Suprapubic skin (tissue), 4 donors: Measurements from ENCODE around the gene NAP1L4. TPM values are rescaled to one million over a fixed set of nuclear protein-coding genes. Genes with fewer than 3 reads are reported as not detected.

Experiments used
- DNase-seq, 2 donors: peaks; one replicate each; pipeline ENCODE4 v3.0.0-alpha.2; 2019; ENCODE audit warnings: low spot score in 2 of 2
- H3K27ac ChIP-seq: fragments of 200-600 bp; sonication (generic); one replicate; pipeline ENCODE4 v1.5.1; 2019
- H3K27me3 ChIP-seq: fragments of 200-600 bp; sonication (generic); one replicate; pipeline ENCODE4 v1.5.1; 2019
- H3K36me3 ChIP-seq: fragments of 200-600 bp; sonication (generic); one replicate; pipeline ENCODE4 v1.5.1; 2019
- H3K4me1 ChIP-seq: fragments of 200-600 bp; sonication (generic); one replicate; pipeline ENCODE4 v1.5.1; 2019
- H3K4me3 ChIP-seq: fragments of 200-600 bp; sonication (generic); one replicate; pipeline ENCODE4 v1.5.1; 2019; ENCODE audit warnings: mild to moderate bottlenecking
- H3K9me3 ChIP-seq: fragments of 200-600 bp; sonication (generic); one replicate; pipeline ENCODE4 v1.5.1; 2019
- EP300 ChIP-seq: sonication (generic); formaldehyde crosslinking; IDR thresholded peaks from one replicate; pipeline ENCODE4 v1.6.1; 2017; ENCODE audit warnings: antibody characterized with exemption
- POLR2A ChIP-seq, 2 donors: fragments of 450-650 bp; IDR thresholded peaks; one replicate each; pipeline ENCODE4 v1.6.1; 2017; ENCODE audit warnings: antibody characterized with exemption in 2 of 2, mild to moderate bottlenecking in 2 of 2, moderate library complexity in 2 of 2
- POLR2AphosphoS5 ChIP-seq, 3 donors: sonication (generic); formaldehyde crosslinking; IDR thresholded peaks; one replicate each; pipeline ENCODE4 v1.6.1; 2017; ENCODE audit warnings: antibody characterized with exemption in 3 of 3
- WGBS: methylation state at CpG from one replicate; pipeline ENCODE4 v1.1.5; 2018; 5-methylcytosine and 5-hydroxymethylcytosine counted together
- total RNA-seq, 4 donors: library from RNA; depleted of rRNA; stranded (reverse); fragments of >200 nt; gene quantifications; one replicate each; pipeline ENCODE4 v1.1.0, GENCODE V29; 2016
- TF ChIP-seq, protein P1 (sequence below), 2 donors: fragments of 200-600 bp in 1 of 2; fragments of 450-650 bp in 1 of 2; sonication (generic) in 1 of 2; IDR thresholded peaks; one replicate each; pipeline ENCODE4 v1.5.1; 2016 to 2019; ENCODE audit warnings: antibody characterized with exemption in 2 of 2, mild to moderate bottlenecking in 1 of 2, moderate library complexity in 1 of 2

Gene NAP1L4
- total RNA-seq, 4 donors from 2014 or later: 70.7 to 150 (median 97.5) TPM

DNA sequence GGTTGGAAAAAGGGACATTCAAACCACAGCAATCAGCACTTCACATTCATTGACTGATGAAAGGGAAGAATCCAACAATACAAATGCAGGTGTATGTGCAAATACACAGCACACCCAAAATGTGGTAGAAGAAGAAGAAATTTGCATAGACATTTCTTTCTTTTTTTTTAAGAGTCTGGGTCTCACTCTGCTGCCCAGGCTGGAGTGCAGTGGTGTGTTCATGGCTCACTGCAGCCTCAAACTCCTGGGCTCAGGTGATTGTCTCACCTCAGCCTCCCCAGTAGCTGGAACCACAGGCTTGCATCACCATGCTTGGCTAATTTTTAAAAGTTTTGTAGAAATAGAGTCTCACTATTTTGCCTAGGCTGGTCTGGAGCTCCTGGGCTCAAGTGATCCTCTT lies 43.2 kb upstream of the NAP1L4 start:
- Histone ChIP-seq H3K36me3 (peaks cover 68% of the 10 kb centered on the region), H3K27me3 (no peaks in the 10 kb centered on the region), H3K4me1 (peaks cover 13% of the 10 kb centered on the region), H3K4me3 (no peak overlapping the region), H3K27ac (no peak overlapping the region), H3K9me3 (no peaks in the 10 kb centered on the region)
- TF ChIP-seq EP300 (no peak), POLR2AphosphoS5 (IDR thresholded peaks at IDR 0.05) (no peak)
- TF ChIP-seq, protein P1, sequence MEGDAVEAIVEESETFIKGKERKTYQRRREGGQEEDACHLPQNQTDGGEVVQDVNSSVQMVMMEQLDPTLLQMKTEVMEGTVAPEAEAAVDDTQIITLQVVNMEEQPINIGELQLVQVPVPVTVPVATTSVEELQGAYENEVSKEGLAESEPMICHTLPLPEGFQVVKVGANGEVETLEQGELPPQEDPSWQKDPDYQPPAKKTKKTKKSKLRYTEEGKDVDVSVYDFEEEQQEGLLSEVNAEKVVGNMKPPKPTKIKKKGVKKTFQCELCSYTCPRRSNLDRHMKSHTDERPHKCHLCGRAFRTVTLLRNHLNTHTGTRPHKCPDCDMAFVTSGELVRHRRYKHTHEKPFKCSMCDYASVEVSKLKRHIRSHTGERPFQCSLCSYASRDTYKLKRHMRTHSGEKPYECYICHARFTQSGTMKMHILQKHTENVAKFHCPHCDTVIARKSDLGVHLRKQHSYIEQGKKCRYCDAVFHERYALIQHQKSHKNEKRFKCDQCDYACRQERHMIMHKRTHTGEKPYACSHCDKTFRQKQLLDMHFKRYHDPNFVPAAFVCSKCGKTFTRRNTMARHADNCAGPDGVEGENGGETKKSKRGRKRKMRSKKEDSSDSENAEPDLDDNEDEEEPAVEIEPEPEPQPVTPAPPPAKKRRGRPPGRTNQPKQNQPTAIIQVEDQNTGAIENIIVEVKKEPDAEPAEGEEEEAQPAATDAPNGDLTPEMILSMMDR (IDR thresholded peaks at IDR 0.05): no peak
- DNase-seq: no peak

DNA sequence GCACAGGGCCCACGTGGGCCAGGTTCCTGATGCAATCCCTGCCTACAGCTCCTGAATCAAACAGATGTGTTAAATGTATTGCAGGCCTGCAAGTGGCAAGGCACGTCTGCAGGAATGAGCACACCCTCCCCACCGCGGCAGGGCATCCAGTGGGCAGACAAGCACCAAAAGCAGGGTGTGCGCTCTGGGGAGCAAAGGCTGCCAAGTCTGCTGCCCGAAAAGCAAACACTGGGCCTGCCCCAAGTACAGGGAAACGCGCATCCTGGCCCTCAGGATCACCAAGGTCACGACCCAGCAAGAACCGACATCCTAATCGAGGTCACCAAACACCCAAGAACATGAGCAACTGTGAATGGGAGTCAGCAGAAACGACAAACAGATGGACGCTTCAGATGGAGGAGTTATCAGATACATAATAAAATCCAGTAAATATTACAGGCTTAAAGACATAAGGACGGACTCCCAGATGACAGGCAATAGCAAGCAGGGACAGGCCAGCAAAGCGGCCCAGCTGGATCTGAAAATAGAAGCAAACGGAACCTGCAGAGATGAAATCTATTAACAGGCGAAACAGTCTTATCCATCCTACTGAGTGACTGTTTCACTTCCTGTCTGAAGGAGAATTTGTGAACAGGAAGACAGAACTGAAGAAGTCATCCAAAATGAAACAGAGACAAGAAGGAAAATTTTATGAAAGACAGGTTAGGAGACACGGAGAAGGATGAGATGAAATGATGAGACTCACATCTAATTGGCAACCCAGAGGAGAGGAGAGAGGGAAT lies 38.4 kb upstream of the NAP1L4 start:
- no peaks in the 10 kb centered on the region for H3K9me3 ChIP-seq
- H3K36me3 ChIP-seq: peaks cover 64% of the 10 kb centered on the region
- H3K4me3 ChIP-seq: no peak overlapping the region
- no peaks in the 10 kb centered on the region for H3K27me3 ChIP-seq
- TF ChIP-seq POLR2AphosphoS5 (IDR thresholded peaks at IDR 0.05) (no peak), EP300 (no peak), POLR2A (IDR thresholded peaks at IDR 0.05) (no peak)
- TF ChIP-seq, protein P1 (IDR thresholded peaks at IDR 0.05): no peak
- no peaks in the 10 kb centered on the region for H3K4me1 ChIP-seq
- H3K27ac ChIP-seq: no peak overlapping the region
- WGBS: 60% methylated on average over 18 of the region's 18 CpGs
- no peak for DNase-seq

DNA sequence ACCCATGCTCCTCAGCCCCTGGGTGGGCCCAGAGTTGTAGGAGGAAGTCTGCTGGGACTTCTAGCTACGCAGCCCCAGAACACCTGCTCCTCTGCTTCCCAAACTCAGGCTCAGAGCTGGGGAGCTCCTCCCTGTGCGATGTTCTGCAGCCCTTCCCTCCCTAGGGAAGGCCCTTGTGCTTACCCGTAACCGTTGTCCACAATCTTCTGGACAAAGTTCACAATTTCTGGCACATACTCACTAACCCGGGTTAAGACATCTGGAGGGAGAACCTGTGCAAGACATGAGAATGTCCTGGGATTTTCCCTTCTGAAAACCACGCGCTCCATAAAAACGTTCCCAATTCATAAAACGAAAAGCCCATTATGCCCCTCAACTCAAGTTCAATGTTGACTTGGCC lies 36.7 kb upstream of the NAP1L4 start:
- TF ChIP-seq POLR2A (IDR thresholded peaks at IDR 0.05): no peak
- TF ChIP-seq EP300: no peak
- TF ChIP-seq, protein P1 (IDR thresholded peaks at IDR 0.05): no peak
- no peak for TF ChIP-seq POLR2AphosphoS5 (IDR thresholded peaks at IDR 0.05)
- DNase-seq: no peak
- no peaks in the 10 kb centered on the region for H3K27me3 ChIP-seq
- no peaks in the 10 kb centered on the region for H3K4me1 ChIP-seq
- WGBS: 95% methylated on average over 9 of the region's 9 CpGs
- H3K36me3 ChIP-seq: peaks cover 59% of the 10 kb centered on the region
- no peak overlapping the region for H3K27ac ChIP-seq
- H3K4me3 ChIP-seq: no peak overlapping the region
- no peaks in the 10 kb centered on the region for H3K9me3 ChIP-seq

DNA sequence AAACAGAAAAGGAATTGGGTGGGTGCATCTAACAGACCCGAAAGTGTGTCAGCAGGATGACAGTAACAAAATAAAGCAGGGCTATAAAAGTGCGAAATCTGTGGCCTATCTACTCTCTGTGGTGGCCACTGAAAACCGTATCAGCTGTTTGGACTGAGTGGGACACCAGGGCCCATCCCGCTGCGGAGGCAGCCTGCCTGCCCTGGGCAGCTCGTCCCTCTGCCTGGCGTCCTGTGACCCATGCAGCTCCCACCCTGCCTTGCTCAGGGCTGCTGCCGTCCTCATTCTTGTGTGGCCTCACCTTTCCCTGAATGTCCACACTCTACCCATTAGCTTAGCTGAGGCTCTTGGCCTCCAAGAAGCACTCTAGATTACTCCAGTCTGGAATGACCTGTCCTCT lies 34.7 kb upstream of the NAP1L4 start:
- no peak for DNase-seq
- no peak for TF ChIP-seq POLR2AphosphoS5 (IDR thresholded peaks at IDR 0.05)
- no peak for TF ChIP-seq POLR2A (IDR thresholded peaks at IDR 0.05)
- TF ChIP-seq EP300: no peak
- TF ChIP-seq, protein P1 (IDR thresholded peaks at IDR 0.05): no peak
- H3K27me3 ChIP-seq: no peaks in the 10 kb centered on the region
- H3K9me3 ChIP-seq: no peaks in the 10 kb centered on the region
- no peak overlapping the region for H3K4me3 ChIP-seq
- peaks cover 15% of the 10 kb centered on the region for H3K4me1 ChIP-seq
- WGBS: 93% methylated on average over 8 of the region's 8 CpGs
- H3K27ac ChIP-seq: no peak overlapping the region
- H3K36me3 ChIP-seq: peaks cover 51% of the 10 kb centered on the region

DNA sequence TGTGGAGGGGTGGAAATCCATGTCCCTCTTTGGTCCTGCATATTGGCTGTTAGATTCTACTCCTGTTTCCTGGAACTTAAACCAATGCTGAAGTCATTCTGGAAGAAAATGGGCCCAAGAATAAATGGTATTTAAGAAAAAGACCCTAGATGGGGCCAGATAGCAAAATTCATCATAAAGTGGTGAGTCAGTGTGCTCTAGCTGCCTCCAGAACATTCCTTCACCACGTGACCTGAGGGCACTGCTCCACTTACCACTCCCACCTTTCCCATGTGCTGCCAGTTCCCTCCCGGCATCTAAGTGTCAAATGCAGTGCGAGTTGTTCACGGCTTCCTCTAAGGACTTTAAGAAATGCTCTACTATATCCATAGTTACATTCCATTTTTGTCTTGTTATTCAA lies 30.9 kb upstream of the NAP1L4 start:
- Histone ChIP-seq H3K4me3 (no peak overlapping the region), H3K4me1 (peaks cover 19% of the 10 kb centered on the region), H3K9me3 (no peaks in the 10 kb centered on the region), H3K36me3 (peaks cover 59% of the 10 kb centered on the region), H3K27ac (peak overlapping the region; percentile 38), H3K27me3 (no peaks in the 10 kb centered on the region)
- 43% methylated on average over 4 of the region's 4 CpGs for WGBS
- TF ChIP-seq, protein P1 (IDR thresholded peaks at IDR 0.05): no peak
- TF ChIP-seq EP300 (no peak), POLR2AphosphoS5 (IDR thresholded peaks at IDR 0.05) (no peak), POLR2A (IDR thresholded peaks at IDR 0.05) (no peak)
- no peak for DNase-seq
